Measurements from ENCODE around the gene POLR2I.

POLR2I gene

DNA sequence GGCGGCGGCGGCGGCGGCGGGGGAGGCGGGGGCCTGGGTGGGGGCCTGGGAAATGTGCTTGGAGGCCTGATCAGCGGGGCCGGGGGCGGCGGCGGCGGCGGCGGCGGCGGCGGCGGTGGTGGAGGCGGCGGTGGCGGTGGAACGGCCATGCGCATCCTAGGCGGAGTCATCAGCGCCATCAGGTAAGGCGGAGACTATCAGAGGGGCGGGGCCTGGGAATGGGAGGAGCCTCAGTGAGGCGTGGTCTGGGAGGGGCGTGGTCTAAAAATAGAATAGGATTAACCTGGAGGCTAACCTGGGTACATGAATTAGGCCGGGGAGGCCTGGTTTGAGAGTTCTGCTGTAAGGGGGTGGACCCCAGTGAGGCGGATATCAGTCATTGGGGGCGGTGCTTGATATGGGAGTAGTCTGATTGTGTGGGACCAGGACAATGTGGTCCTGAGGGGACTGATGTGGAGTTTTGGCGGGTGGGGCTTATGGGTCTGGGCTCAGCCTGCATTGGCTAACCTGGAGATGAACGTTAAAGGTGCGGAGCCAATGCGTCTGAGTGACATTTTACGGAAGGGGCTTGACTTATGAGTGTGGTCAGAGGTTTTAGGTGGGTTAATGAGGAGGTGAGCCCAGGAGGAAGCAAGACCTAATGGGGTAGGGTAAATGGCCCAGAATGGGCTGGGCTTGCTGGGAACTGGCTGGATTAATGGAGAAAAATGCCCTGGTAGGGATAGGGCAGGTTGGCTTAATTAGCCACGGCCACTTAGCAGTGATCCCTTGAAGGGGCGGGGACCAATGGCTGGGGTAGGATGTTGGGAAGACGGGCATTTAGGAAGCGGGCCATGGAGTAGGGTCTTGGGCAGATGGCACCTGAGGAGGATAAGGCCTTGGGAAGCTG, 26.6 kb upstream of the POLR2I start:
- H3K27ac ChIP-seq (ENCODE audit: low read length), result no peak overlapping the region
- H3K27me3 ChIP-seq (replicated peaks; ENCODE audit: insufficient read depth, low read length), result no peaks in the 10 kb centered on the region
- no peak overlapping the region for H2AFZ ChIP-seq (ENCODE audit: low read length)
- peak overlapping the region; percentile 95 for H3K9ac ChIP-seq (ENCODE audit: low read length)
- H3K9me3 ChIP-seq (replicated peaks; ENCODE audit: insufficient read depth, low read length), result no peaks in the 10 kb centered on the region
- peaks cover 31% of the 10 kb centered on the region for H3F3A ChIP-seq (ENCODE audit: insufficient read depth, low read length)
- peak overlapping the region; percentile 99 for H3K4me3 ChIP-seq (ENCODE audit: low read length)
- H3K79me2 ChIP-seq (ENCODE audit: low read length), result peaks cover 29% of the 10 kb centered on the region
- H3K4me2 ChIP-seq (ENCODE audit: low read depth, low read length), result peak overlapping the region; percentile 85
- peaks cover 17% of the 10 kb centered on the region for H3K4me1 ChIP-seq (ENCODE audit: low read length)
- DNase-seq, result peak; percentile 85
- TF ChIP-seq EZH2phosphoT487 (IDR thresholded peaks at IDR 0.05; ENCODE audit: low read length), result no peak
- TF ChIP-seq EZH2 (optimal IDR thresholded peaks at IDR 0.05; ENCODE audit: low read depth, low read length), result no peak
- TF ChIP-seq, protein P1, sequence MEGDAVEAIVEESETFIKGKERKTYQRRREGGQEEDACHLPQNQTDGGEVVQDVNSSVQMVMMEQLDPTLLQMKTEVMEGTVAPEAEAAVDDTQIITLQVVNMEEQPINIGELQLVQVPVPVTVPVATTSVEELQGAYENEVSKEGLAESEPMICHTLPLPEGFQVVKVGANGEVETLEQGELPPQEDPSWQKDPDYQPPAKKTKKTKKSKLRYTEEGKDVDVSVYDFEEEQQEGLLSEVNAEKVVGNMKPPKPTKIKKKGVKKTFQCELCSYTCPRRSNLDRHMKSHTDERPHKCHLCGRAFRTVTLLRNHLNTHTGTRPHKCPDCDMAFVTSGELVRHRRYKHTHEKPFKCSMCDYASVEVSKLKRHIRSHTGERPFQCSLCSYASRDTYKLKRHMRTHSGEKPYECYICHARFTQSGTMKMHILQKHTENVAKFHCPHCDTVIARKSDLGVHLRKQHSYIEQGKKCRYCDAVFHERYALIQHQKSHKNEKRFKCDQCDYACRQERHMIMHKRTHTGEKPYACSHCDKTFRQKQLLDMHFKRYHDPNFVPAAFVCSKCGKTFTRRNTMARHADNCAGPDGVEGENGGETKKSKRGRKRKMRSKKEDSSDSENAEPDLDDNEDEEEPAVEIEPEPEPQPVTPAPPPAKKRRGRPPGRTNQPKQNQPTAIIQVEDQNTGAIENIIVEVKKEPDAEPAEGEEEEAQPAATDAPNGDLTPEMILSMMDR (IDR thresholded peaks at IDR 0.05; ENCODE audit: low read length), result no peak
- H4K20me1 ChIP-seq (ENCODE audit: insufficient read depth, low read length), result no peaks in the 10 kb centered on the region
- H3K36me3 ChIP-seq (replicated peaks; ENCODE audit: insufficient read depth, low read length), result peaks cover 13% of the 10 kb centered on the region
- no peaks in the 10 kb centered on the region for H3K9me2 ChIP-seq (replicated peaks; ENCODE audit: insufficient read depth, low read length)

DNA sequence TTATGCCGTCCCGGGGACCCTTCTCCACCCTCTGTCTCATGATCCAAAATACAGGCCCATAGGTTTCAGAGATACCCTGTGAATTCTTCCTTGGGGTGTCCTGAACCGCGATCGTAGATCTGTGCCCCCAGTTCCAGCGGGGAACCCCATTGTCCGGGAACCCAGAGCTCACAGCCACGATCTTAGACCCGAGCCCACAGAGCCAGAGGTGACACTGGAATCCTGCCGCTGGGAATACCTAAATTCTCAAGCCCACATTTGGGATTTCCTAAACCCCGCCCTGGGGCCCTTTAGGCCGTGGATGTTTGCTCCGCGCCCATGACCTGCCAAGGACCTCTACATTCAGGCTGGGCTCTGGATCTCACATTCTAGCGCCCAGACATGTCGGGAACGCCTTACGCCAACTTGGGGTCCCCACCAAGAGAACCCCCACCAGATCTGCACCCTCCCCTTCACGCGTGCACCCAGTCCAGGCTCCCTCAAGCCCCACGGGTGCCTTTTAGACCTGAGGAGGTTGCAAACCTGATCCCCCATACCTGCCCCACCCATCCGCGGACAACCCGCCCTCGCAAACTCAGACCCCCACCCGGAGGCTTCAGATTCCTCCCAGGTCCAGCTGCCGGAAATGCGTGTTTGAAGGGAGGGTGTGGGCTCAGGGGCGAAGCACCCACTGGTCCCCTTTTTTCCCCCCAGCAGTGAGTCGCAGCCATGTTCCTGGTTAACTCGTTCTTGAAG, 25.8 kb upstream of the POLR2I start:
- Histone ChIP-seq H3K9me2 (replicated peaks; ENCODE audit: insufficient read depth, low read length) (no peaks in the 10 kb centered on the region), H4K20me1 (ENCODE audit: insufficient read depth, low read length) (no peaks in the 10 kb centered on the region), H3F3A (ENCODE audit: insufficient read depth, low read length) (peaks cover 35% of the 10 kb centered on the region), H3K36me3 (replicated peaks; ENCODE audit: insufficient read depth, low read length) (peaks cover 13% of the 10 kb centered on the region), H3K9me3 (replicated peaks; ENCODE audit: insufficient read depth, low read length) (no peaks in the 10 kb centered on the region), H3K27me3 (replicated peaks; ENCODE audit: insufficient read depth, low read length) (no peaks in the 10 kb centered on the region), H3K9ac (ENCODE audit: low read length) (peak overlapping the region; percentile 95), H3K27ac (ENCODE audit: low read length) (peak overlapping the region; percentile 92), H2AFZ (ENCODE audit: low read length) (peak overlapping the region; percentile 81), H3K4me2 (ENCODE audit: low read depth, low read length) (peak overlapping the region; percentile 91), H3K4me3 (ENCODE audit: low read length) (peak overlapping the region; percentile 99), H3K4me1 (ENCODE audit: low read length) (peaks cover 21% of the 10 kb centered on the region), H3K79me2 (ENCODE audit: low read length) (peaks cover 29% of the 10 kb centered on the region)
- DNase-seq, result peak; percentile 39
- no peak for TF ChIP-seq EZH2 (optimal IDR thresholded peaks at IDR 0.05; ENCODE audit: low read depth, low read length)
- no peak for TF ChIP-seq EZH2phosphoT487 (IDR thresholded peaks at IDR 0.05; ENCODE audit: low read length)
- TF ChIP-seq, protein P1 (IDR thresholded peaks at IDR 0.05; ENCODE audit: low read length), result no peak

- Histone ChIP-seq H3K4me3 (ENCODE audit: low read length) (peak within 1 kb of the TSS; percentile 99), H4K20me1 (ENCODE audit: insufficient read depth, low read length) (no peaks in the 10 kb centered on the region), H3K27ac (ENCODE audit: low read length) (peak within 1 kb of the TSS; percentile 92), H3K9ac (ENCODE audit: low read length) (peak within 1 kb of the TSS; percentile 95), H3K4me1 (ENCODE audit: low read length) (peaks cover 21% of the 10 kb centered on the region), H3K9me3 (replicated peaks; ENCODE audit: insufficient read depth, low read length) (no peaks in the 10 kb centered on the region), H2AFZ (ENCODE audit: low read length) (peak within 1 kb of the TSS; percentile 98), H3K4me2 (ENCODE audit: low read depth, low read length) (peak within 1 kb of the TSS; percentile 91), H3K36me3 (replicated peaks; ENCODE audit: insufficient read depth, low read length) (peaks cover 11% of the 10 kb centered on the region), H3K79me2 (ENCODE audit: low read length) (peaks cover 29% of the 10 kb centered on the region), H3F3A (ENCODE audit: insufficient read depth, low read length) (peaks cover 35% of the 10 kb centered on the region), H3K9me2 (replicated peaks; ENCODE audit: insufficient read depth, low read length) (no peaks in the 10 kb centered on the region), H3K27me3 (replicated peaks; ENCODE audit: insufficient read depth, low read length) (no peaks in the 10 kb centered on the region)
- peak; percentile 97 for DNase-seq
- TF ChIP-seq, protein P1 (IDR thresholded peaks at IDR 0.05; ENCODE audit: low read length), result peak; percentile 40
- TF ChIP-seq EZH2phosphoT487 (IDR thresholded peaks at IDR 0.05; ENCODE audit: low read length) (no peak), EZH2 (optimal IDR thresholded peaks at IDR 0.05; ENCODE audit: low read depth, low read length) (no peak)
Measured at GRCh38 chr19:36139473-36140303, 25.0 kb upstream of the POLR2I start, which contains the start of gene CAPNS1. CAPNS1 (plus strand) TSS chr19:36140066; CDS start chr19:36141012, 946 bp downstream.
